H1 (cell line): ENCODE measurements around the gene ACP3. TPM values are rescaled to one million over a fixed set of nuclear protein-coding genes. Genes with fewer than 3 reads are reported as not detected.

Source experiments
- CTCF ChIA-PET: fragments of 300-600 bp; sonication (Branson Sonifier 250); formaldehyde crosslinking; loops from one replicate; lab custom pipeline; 2021; ENCODE audit not compliant: partially characterized antibody; lab: Charles Lee
- POLR2A ChIA-PET: fragments of 300-600 bp; sonication (Branson Sonifier 250); formaldehyde crosslinking; loops from one replicate; lab custom pipeline; 2021; ENCODE audit warnings: inconsistent platforms; ENCODE audit not compliant: partially characterized antibody; lab: Charles Lee
- DNase-seq, 2 experiments: peaks; one replicate each; pipeline versions ENCODE4 v3.0.0 to v3.0.0-alpha.2; 2010 to 2022; ENCODE audit warnings: low spot score in 2 of 2, low read depth in 1 of 2, mixed read lengths in 1 of 2
- FAIRE-seq: peaks from 2 replicates; lab custom pipeline; 2011; peaks lifted over from hg19 to GRCh38; lab: Jason Lieb, UNC
- H2AFZ ChIP-seq: 2 replicates; pipeline ENCODE4 v1.8.1; 2012; ENCODE audit warnings: low read length, inconsistent platforms
- H2AK5ac ChIP-seq: 2 replicates; pipeline ENCODE4 v1.6.1; 2013; ENCODE audit warnings: low read depth, low read length
- H2BK120ac ChIP-seq: replicated peaks from 2 replicates; pipeline ENCODE3; 2013; ENCODE audit warnings: low read depth, low read length, inconsistent platforms
- H2BK12ac ChIP-seq: 2 replicates; pipeline ENCODE4 v1.6.1; 2013; ENCODE audit warnings: low read depth, low read length
- H2BK15ac ChIP-seq: 2 replicates; pipeline ENCODE4 v1.6.1; 2013; ENCODE audit warnings: low read length
- H2BK20ac ChIP-seq: 2 replicates; pipeline ENCODE4 v1.6.1; 2013; ENCODE audit warnings: low read length
- H2BK5ac ChIP-seq: 2 replicates; pipeline ENCODE4 v1.6.1; 2013; ENCODE audit warnings: low read depth, low read length
- H3K14ac ChIP-seq: 2 replicates; pipeline ENCODE4 v1.6.1; 2013; ENCODE audit warnings: inconsistent platforms; ENCODE audit not compliant: insufficient read length
- H3K18ac ChIP-seq: 2 replicates; pipeline ENCODE4 v1.6.1; 2013; ENCODE audit warnings: low read length; ENCODE audit errors: extremely low read depth
- H3K23ac ChIP-seq: 2 replicates; pipeline ENCODE4 v1.6.1; 2013; ENCODE audit warnings: inconsistent platforms; ENCODE audit not compliant: insufficient read length
- H3K23me2 ChIP-seq: 2 replicates; pipeline ENCODE4 v1.6.1; 2013; ENCODE audit warnings: low read depth, low read length
- H3K27ac ChIP-seq: 2 replicates; pipeline ENCODE4 v1.6.1; 2011; ENCODE audit warnings: low read depth, low read length, inconsistent platforms
- H3K27me3 ChIP-seq, 4 experiments: replicated peaks in 1 of 4; 1 replicate in 1 of 4; 2 replicates in 3 of 4; pipeline versions ENCODE4 v1.6.1 to v1.8.1; 2011 to 2013; ENCODE audit warnings: low read length in 3 of 4, mild to moderate bottlenecking in 3 of 4, inconsistent platforms in 2 of 4, mixed read lengths in 2 of 4, moderate library complexity in 1 of 4; ENCODE audit not compliant: control insufficient read depth in 3 of 4, insufficient read depth in 3 of 4; ENCODE audit errors: extremely low read depth in 1 of 4
- H3K36me3 ChIP-seq, 4 experiments: 2 replicates each; pipeline versions ENCODE4 v1.6.1 to v1.8.1; 2011 to 2013; ENCODE audit warnings: mild to moderate bottlenecking in 4 of 4, low read length in 3 of 4, moderate library complexity in 2 of 4, control low read depth in 1 of 4, inconsistent platforms in 1 of 4; ENCODE audit not compliant: insufficient read depth in 4 of 4, control insufficient read depth in 2 of 4
- H3K4ac ChIP-seq: replicated peaks from 2 replicates; pipeline ENCODE3; 2013; ENCODE audit warnings: low read length, low read depth, mixed read lengths, inconsistent platforms; ENCODE audit not compliant: insufficient read length
- H3K4me1 ChIP-seq, 4 experiments: replicated peaks in 1 of 4; 1 replicate in 1 of 4; 2 replicates in 3 of 4; pipeline versions ENCODE4 v1.6.1 to v1.8.1; 2011 to 2013; ENCODE audit warnings: low read length in 3 of 4, inconsistent platforms in 2 of 4, mixed read lengths in 1 of 4; ENCODE audit not compliant: insufficient read depth in 4 of 4, control insufficient read depth in 3 of 4
- H3K4me2 ChIP-seq, 2 experiments: 2 replicates each; pipeline versions ENCODE4 v1.6.1 to v1.8.1; 2011 to 2013; ENCODE audit warnings: low read depth in 2 of 2, low read length in 2 of 2, control low read depth in 1 of 2, inconsistent platforms in 1 of 2, mild to moderate bottlenecking in 1 of 2; ENCODE audit not compliant: insufficient read depth in 1 of 2
- H3K4me3 ChIP-seq, 4 experiments: fragments of 200-600, 300-600 bp in 1 of 4; sonication (generic), shearing (Covaris generic), sonication (Bioruptor Twin) in 1 of 4; 2 replicates each; pipeline versions ENCODE4 v1.5.1 to v1.8.1; 2011 to 2016; ENCODE audit warnings: low read length in 4 of 4, low read depth in 3 of 4, control low read depth in 2 of 4, inconsistent platforms in 2 of 4, mild to moderate bottlenecking in 2 of 4, mixed read lengths in 1 of 4, moderate library complexity in 1 of 4; ENCODE audit not compliant: insufficient read depth in 2 of 4; ENCODE audit errors: extremely low read depth in 1 of 4
- H3K56ac ChIP-seq: replicated peaks from 2 replicates; pipeline ENCODE3; 2013; ENCODE audit warnings: low read depth, mild to moderate bottlenecking, mixed read lengths, low read length, inconsistent platforms; ENCODE audit not compliant: insufficient read length
- H3K79me1 ChIP-seq: 2 replicates; pipeline ENCODE4 v1.6.1; 2013; ENCODE audit warnings: low read depth, low read length, control low read depth
- H3K79me2 ChIP-seq, 2 experiments: 2 replicates each; pipeline versions ENCODE4 v1.6.1 to v1.8.1; 2012 to 2013; ENCODE audit warnings: low read length in 2 of 2, mild to moderate bottlenecking in 2 of 2, inconsistent platforms in 1 of 2; ENCODE audit not compliant: insufficient read depth in 2 of 2, control insufficient read depth in 1 of 2
- H3K9ac ChIP-seq, 4 experiments: replicated peaks in 1 of 4; 1 replicate in 1 of 4; 2 replicates in 3 of 4; pipeline versions ENCODE4 v1.6.1 to v1.8.1; 2011 to 2013; ENCODE audit warnings: low read depth in 3 of 4, low read length in 3 of 4, control low read depth in 2 of 4, mild to moderate bottlenecking in 2 of 4, moderate library complexity in 2 of 4, inconsistent platforms in 1 of 4; ENCODE audit errors: extremely low read depth in 1 of 4
- H3K9me3 ChIP-seq, 2 experiments: 2 replicates each; pipeline versions ENCODE4 v1.6.1 to v1.8.1; 2012 to 2013; ENCODE audit warnings: mild to moderate bottlenecking in 2 of 2, moderate library complexity in 2 of 2, control low read depth in 1 of 2, inconsistent platforms in 1 of 2, low read depth in 1 of 2, low read length in 1 of 2, mixed read lengths in 1 of 2; ENCODE audit not compliant: insufficient read depth in 2 of 2
- H4K20me1 ChIP-seq, 2 experiments: replicated peaks in 1 of 2; 2 replicates each; pipeline versions ENCODE3 to v1.8.1; 2011 to 2013; ENCODE audit warnings: inconsistent platforms in 2 of 2, low read length in 2 of 2, mild to moderate bottlenecking in 1 of 2; ENCODE audit not compliant: insufficient read depth in 2 of 2, control insufficient read depth in 1 of 2
- H4K5ac ChIP-seq: 2 replicates; pipeline ENCODE4 v1.6.1; 2013; ENCODE audit warnings: low read length, low read depth, mixed read lengths, inconsistent platforms; ENCODE audit not compliant: insufficient read length
- H4K8ac ChIP-seq: 2 replicates; pipeline ENCODE4 v1.8.0; 2013; ENCODE audit warnings: mild to moderate bottlenecking, moderate library complexity, low read length, inconsistent platforms; ENCODE audit not compliant: insufficient read depth; ENCODE audit errors: extremely low read depth
- H4K91ac ChIP-seq: replicated peaks from 2 replicates; pipeline ENCODE3; 2013; ENCODE audit warnings: low read length, mixed read lengths, inconsistent platforms; ENCODE audit not compliant: insufficient read length
- SIX5 ChIP-seq: IDR thresholded peaks from 2 replicates; pipeline ENCODE4 v1.6.1; 2011; ENCODE audit warnings: mild to moderate bottlenecking, low read depth, low read length
- SP1 ChIP-seq: IDR thresholded peaks from 2 replicates; pipeline ENCODE4 v1.6.1; 2011; ENCODE audit warnings: low read depth, low read length
- WGBS, 2 experiments: shearing (Covaris generic) in 1 of 2; methylation state at CpG; one replicate each; pipeline versions ENCODE4 v1.1.6 to v1.1.7; 2013 to 2015; ENCODE audit warnings: low lambda C conversion rate in 2 of 2, mixed read lengths in 2 of 2, inconsistent platforms in 1 of 2, low coverage in 1 of 2, missing lambda C conversion rate in 1 of 2; ENCODE audit not compliant: insufficient replicate concordance in 2 of 2, insufficient coverage in 1 of 2, insufficient read length in 1 of 2; ENCODE audit errors: extremely low coverage in 1 of 2, missing lambda C conversion rate in 1 of 2; 5-methylcytosine and 5-hydroxymethylcytosine counted together
- polyA plus RNA-seq, 7 experiments: library from polyadenylated mRNA; depleted of rRNA in 3 of 7; stranded (reverse) in 5 of 7; unstranded in 2 of 7; fragments of >200 nt in 5 of 7; fragments of 200-250 nt in 2 of 7; gene quantifications; 1 replicate in 5 of 7; 2 replicates in 1 of 7; 4 replicates in 1 of 7; pipeline versions ENCODE4 v1.2.1 to v1.2.3, GENCODE V29; 2011 to 2013; ENCODE audit warnings: missing spikeins in 2 of 7, mixed read lengths in 2 of 7
- total RNA-seq: library from RNA; stranded (reverse); fragmentation: NEBNext Ultra II Directional; extraction: Animal tissue kit (Norgen Biotek cat#: 25700); gene quantifications from 2 replicates; pipeline ENCODE4 v1.2.1, GENCODE V29; 2021

The ACP3 gene
- total and polyA plus RNA-seq, 2 of the 8 experiments (the other 6 are each of a cell fraction or from before 2014, with no cell fraction given) = 1.2 to 1.4 TPM

DNA sequence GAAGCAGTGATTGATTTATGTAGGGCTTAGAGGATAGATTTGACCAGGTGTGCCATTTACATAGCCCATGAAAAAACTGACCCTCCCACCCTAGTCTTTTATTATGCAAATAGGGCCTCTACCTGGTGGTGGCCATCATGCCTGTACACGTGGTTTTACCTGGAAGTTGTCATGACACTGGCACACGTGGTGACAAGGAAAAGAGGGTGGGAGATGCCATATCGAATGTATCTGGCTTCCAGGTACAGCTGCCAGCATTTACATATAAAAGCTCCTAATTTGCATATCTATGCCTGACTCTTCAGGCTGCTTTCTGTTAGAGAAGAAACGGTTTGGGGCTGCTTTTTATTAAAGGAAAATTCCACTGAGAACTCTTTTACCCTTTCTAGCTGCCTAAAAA lies 65.1 kb downstream of the ACP3 start:
- peak overlapping the region in 2 of 4 experiments; percentile 4 to 46; a peak in 2 of 8 replicates for H3K4me3 ChIP-seq
- peak overlapping the region; percentile 84 for H3K27ac ChIP-seq
- peak; percentile 79; the same call in 1 of the 2 replicates for TF ChIP-seq SP1
- TF ChIP-seq SIX5 = no peak

More for the DNA sequence above, 65.1 kb downstream of the ACP3 start:
- H3K36me3 ChIP-seq = no peaks in the 10 kb centered on the region
- DNase-seq (peak in 1 of 2 experiments; percentile 60), FAIRE-seq (peak; percentile 99)
- H4K20me1 ChIP-seq = no peaks in the 10 kb centered on the region
- no peak overlapping the region for H2AFZ ChIP-seq
- no peaks in the 10 kb centered on the region; the same call in 1 of the 2 replicates for H3K79me1 ChIP-seq
- no peak overlapping the region for H4K91ac ChIP-seq
- POLR2A ChIA-PET = interaction anchor here (0.9 to 3.5 kb wide), 13 partner anchors 10 to 1012 kb away, joined by 3 to 26 read pairs (median 4); partner anchors contain the start of gene DNAJC13
- WGBS, 2 experiments = 0% methylated on average over 4 of the region's 4 CpGs; no CpG with 5 or more reads in 1 of the 2 experiments
- CTCF ChIA-PET = interaction anchor here (0.7 to 3.5 kb wide), 9 partner anchors 15 to 170 kb away, joined by 3 to 27 read pairs (median 8); no protein-coding TSS in a partner anchor
- H3K4me2 ChIP-seq = peak overlapping the region; percentile 42 to 63
- peaks cover 0 to 20% of the 10 kb centered on the region in 2 experiments; a peak in 2 of 4 replicates for H3K79me2 ChIP-seq
- H2BK5ac ChIP-seq = peak overlapping the region; percentile 98
- H3K9ac ChIP-seq = no peak overlapping the region
- peak overlapping the region; percentile 92; the same call in 1 of the 2 replicates for H2BK12ac ChIP-seq
- no peak overlapping the region for H4K8ac ChIP-seq
- H2BK20ac ChIP-seq = no peak overlapping the region
- no peak overlapping the region for H2BK120ac ChIP-seq
- no peak overlapping the region for H3K56ac ChIP-seq
- H3K27me3 ChIP-seq = no peaks in the 10 kb centered on the region
- no peak overlapping the region for H3K14ac ChIP-seq
- H3K4me1 ChIP-seq = peaks cover 18 to 25% (median 21%) of the 10 kb centered on the region in 4 experiments
- no peak overlapping the region; the same call in 1 of the 2 replicates for H3K18ac ChIP-seq
- no peak overlapping the region for H3K4ac ChIP-seq
- H2BK15ac ChIP-seq = no peak overlapping the region
- no peaks in the 10 kb centered on the region for H3K23me2 ChIP-seq
- H3K9me3 ChIP-seq = peaks cover 0 to 6% of the 10 kb centered on the region in 2 experiments; a peak in 1 of 4 replicates
- peak overlapping the region; percentile 89; the same call in 1 of the 2 replicates for H2AK5ac ChIP-seq
- H3K23ac ChIP-seq = no peak overlapping the region
- peak overlapping the region; percentile 47 for H4K5ac ChIP-seq
